ENCODE measurements around the gene SLC30A9. TPM values are rescaled to one million over a fixed set of nuclear protein-coding genes. Genes with fewer than 3 reads are reported as not detected.

The SLC30A9 gene
- total RNA-seq, 1 donor from 2014 or later: 33.4 TPM

DNA sequence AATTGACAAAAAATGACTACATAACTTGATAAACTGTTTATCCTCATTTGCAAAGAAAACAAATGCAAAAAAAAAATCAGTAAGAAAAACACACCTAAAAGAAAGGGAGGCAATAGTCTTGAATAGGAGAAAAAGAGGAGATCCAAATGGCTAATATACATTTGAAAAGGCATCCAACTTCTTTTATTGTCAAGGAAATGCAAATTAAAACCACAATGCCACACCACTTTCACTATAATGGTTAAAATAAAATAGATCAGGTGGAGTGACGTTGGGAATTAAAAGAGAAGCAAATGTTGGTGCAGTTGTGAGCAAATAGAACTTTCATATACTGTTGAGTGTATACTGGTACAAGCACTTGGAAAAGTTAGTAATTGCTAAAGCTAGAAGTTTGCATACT, 5.2 kb upstream of the SLC30A9 start:
- DNase-seq (no peak), ATAC-seq (ENCODE audit: low read depth) (no peak)
- peaks cover 4% of the 10 kb centered on the region for H3K36me3 Mint-ChIP-seq (ENCODE audit: low read depth)
- TF ChIP-seq, protein P1, sequence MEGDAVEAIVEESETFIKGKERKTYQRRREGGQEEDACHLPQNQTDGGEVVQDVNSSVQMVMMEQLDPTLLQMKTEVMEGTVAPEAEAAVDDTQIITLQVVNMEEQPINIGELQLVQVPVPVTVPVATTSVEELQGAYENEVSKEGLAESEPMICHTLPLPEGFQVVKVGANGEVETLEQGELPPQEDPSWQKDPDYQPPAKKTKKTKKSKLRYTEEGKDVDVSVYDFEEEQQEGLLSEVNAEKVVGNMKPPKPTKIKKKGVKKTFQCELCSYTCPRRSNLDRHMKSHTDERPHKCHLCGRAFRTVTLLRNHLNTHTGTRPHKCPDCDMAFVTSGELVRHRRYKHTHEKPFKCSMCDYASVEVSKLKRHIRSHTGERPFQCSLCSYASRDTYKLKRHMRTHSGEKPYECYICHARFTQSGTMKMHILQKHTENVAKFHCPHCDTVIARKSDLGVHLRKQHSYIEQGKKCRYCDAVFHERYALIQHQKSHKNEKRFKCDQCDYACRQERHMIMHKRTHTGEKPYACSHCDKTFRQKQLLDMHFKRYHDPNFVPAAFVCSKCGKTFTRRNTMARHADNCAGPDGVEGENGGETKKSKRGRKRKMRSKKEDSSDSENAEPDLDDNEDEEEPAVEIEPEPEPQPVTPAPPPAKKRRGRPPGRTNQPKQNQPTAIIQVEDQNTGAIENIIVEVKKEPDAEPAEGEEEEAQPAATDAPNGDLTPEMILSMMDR (IDR thresholded peaks at IDR 0.05): no peak
- H3K4me1 Mint-ChIP-seq: peaks cover 8% of the 10 kb centered on the region
- CTCF ChIA-PET: no interaction called here
- POLR2A ChIA-PET: no interaction called here
- intact Hi-C loops (cut with micrococcal nuclease): no loop called here
- no peaks in the 10 kb centered on the region for H3K9me3 Mint-ChIP-seq
- no peak overlapping the region for H3K27ac Mint-ChIP-seq
- H3K4me3 Mint-ChIP-seq: no peak overlapping the region
- no peaks in the 10 kb centered on the region for H3K27me3 Mint-ChIP-seq

DNA sequence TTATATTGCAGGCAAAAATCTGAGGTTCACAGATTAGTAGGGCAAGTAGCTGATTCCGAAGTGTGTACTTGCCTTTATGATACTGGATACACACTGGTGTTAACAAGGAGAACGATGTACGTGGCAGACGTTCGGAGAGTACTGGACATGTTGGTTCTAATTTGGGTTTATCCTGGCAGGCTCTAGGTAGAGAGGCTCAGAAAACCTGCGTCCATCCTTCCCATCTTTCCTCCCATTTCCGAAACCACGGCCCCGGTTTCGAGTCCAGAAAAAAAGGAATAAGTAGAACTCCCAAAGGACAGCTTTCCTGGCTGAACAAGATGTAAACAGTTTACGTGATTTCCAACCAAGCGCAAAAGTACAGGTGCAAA, 351 bp upstream of the SLC30A9 start:
- ATAC-seq (ENCODE audit: low read depth): peak; percentile 25
- ChIA-PET CTCF (interaction anchor here (1.4 to 1.7 kb wide), 2 partner anchors 27 to 55 kb away, joined by 3 to 7 read pairs; partner anchors contain the start of gene TMEM33), POLR2A (interaction anchor here (1.2 to 2.3 kb wide), 3 partner anchors 14 to 667 kb away, joined by 3 to 12 read pairs (median 10); partner anchors contain the start of genes ATP8A1 and TMEM33)
- Mint-ChIP-seq H3K4me1 (peaks cover 25% of the 10 kb centered on the region), H3K4me3 (peak overlapping the region; percentile 98), H3K9me3 (no peaks in the 10 kb centered on the region), H3K27ac (peak overlapping the region; percentile 95), H3K27me3 (no peaks in the 10 kb centered on the region), H3K36me3 (ENCODE audit: low read depth) (peaks cover 9% of the 10 kb centered on the region)
- TF ChIP-seq, protein P1 (IDR thresholded peaks at IDR 0.05): no peak
- DNase-seq: no peak
- intact Hi-C loops (cut with micrococcal nuclease): loop anchor here (1.0 to 5.0 kb wide), 5 partner anchors 21 to 667 kb away; partner anchors contain the start of genes ATP8A1, BEND4 and TMEM33

DNA sequence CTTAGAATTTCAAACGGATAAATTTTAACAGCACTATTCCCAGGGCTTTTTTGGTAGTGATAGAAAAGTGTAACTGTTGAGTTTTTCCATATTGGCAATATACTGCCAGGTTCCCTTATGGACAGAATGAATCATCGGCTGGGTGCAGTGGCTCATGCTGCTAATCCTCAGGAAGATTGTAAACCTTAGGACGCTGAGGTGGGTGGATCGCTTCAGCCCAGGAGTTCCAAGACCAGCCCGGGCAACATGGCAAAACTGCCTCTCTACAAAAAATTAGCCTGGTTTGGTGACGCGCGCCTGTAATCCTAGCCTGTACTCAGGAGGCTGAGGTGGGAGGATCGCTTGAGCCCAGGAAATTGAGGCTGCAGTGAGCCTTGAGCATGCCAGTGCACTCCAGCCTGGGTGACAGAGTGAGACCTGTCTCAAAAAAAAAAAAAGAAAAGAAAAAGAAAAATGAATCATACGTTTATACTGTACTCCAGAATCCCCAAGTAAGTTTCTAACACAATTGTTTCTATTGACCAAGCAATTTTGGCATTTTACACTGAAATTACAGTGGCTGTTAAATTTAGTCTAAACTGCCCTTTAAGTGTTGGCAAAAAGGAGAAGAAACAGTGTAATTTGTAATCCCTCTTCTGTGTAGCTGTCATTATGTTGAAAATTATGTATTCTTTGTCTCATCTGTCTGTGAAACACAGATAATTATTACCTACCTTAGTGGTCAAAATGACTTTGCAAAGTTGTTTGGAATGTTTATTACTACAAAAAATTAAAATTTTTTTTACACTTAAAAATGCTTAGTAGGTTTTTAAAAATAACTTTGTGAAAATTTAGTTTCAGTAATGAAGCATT, 1.8 kb downstream of the SLC30A9 start:
- H3K27ac Mint-ChIP-seq: no peak overlapping the region
- CTCF ChIA-PET: no interaction called here
- intact Hi-C loops (cut with micrococcal nuclease): loop anchor here (2.0 to 5.0 kb wide), 2 partner anchors 23 to 665 kb away; partner anchors contain the start of gene ATP8A1

DNA sequence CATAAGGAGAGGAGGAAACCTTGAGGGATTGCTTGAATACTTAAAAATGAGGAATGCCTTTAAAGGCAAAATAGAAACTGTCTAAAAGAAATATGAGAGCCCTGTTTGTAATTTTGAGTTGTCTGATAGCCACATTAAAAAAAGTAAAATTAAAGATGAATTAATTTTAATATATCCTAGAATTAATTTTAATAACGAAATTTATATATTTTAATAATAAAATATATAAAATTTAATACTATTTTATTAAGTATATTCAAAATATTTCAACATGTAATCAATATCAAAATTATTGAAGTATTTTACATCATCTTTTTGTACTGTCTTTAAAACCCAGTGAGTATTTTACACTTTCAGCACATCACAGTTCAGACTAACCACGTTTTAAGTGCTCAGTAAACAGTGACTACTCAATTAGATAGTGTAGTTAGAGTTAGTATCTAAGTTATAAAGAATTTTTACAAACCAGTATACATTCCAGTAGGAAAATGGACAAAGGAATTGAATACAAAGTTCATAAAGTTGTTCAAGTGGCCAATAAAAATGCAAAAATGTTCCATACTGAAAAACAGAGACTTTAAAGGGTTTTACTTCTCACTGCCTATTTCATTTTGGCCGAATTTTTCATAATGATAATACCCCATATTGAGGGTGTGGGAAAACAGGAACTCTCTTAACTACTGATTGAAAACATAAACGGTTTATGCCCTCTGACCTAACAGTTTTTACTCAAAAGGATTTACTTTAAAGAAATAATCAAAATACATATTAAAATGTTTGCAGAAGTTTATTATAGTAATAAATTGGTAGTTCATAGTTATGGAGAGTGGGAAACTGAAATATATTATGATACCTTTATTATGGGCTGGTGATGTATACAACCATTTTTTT, 2.9 kb downstream of the SLC30A9 start:
- ChIA-PET CTCF (no interaction called here), POLR2A (no interaction called here)
- Mint-ChIP-seq H3K36me3 (ENCODE audit: low read depth) (peaks cover 10% of the 10 kb centered on the region), H3K27me3 (no peaks in the 10 kb centered on the region), H3K4me3 (no peak overlapping the region), H3K27ac (no peak overlapping the region), H3K9me3 (no peaks in the 10 kb centered on the region), H3K4me1 (peaks cover 31% of the 10 kb centered on the region)
- ATAC-seq (ENCODE audit: low read depth) (no peak), DNase-seq (no peak)
- TF ChIP-seq, protein P1 (IDR thresholded peaks at IDR 0.05): no peak
- intact Hi-C loops (cut with micrococcal nuclease): loop anchor here (5.0 kb wide), 1 partner anchor 664 kb away; the partner anchor contains the start of gene ATP8A1

More for the DNA sequence above, 1.8 kb downstream of the SLC30A9 start:
- TF ChIP-seq, protein P1 (IDR thresholded peaks at IDR 0.05): no peak
- POLR2A ChIA-PET: no interaction called here
- peaks cover 30% of the 10 kb centered on the region for H3K4me1 Mint-ChIP-seq
- peaks cover 10% of the 10 kb centered on the region for H3K36me3 Mint-ChIP-seq (ENCODE audit: low read depth)
- peak overlapping the region; percentile 98 for H3K4me3 Mint-ChIP-seq
- no peak for ATAC-seq (ENCODE audit: low read depth)
- no peak for DNase-seq
- H3K9me3 Mint-ChIP-seq: no peaks in the 10 kb centered on the region
- H3K27me3 Mint-ChIP-seq: no peaks in the 10 kb centered on the region
